K562 (cell line): ENCODE results near the gene DTNBP1. TPM values are rescaled to one million over a fixed set of nuclear protein-coding genes. Genes with fewer than 3 reads are reported as not detected.

Experiments used
- BHLHE40 ChIP-seq: IDR thresholded peaks from 2 replicates; pipeline ENCODE4 v1.6.1; 2011; ENCODE audit warnings: low read length, improper control_type of control experiment
- CEBPB ChIP-seq: fragments of 450-650 bp; IDR thresholded peaks from 2 replicates; pipeline ENCODE4 v1.6.1; 2016; ENCODE audit warnings: missing genetic modification characterization, missing compliant biosample characterization
- COPS2 ChIP-seq: fragments of 450-650 bp; conservative IDR thresholded peaks from 2 replicates; pipeline ENCODE4 v1.6.1; 2016; ENCODE audit warnings: mild to moderate bottlenecking, moderate library complexity
- EGR1 ChIP-seq: fragments of 450-650 bp; conservative IDR thresholded peaks from 2 replicates; pipeline ENCODE4 v1.6.1; 2017; ENCODE audit warnings: mild to moderate bottlenecking
- ELF1 ChIP-seq: fragments of 200-800 bp; sonication (Bioruptor generic); IDR thresholded peaks from 2 replicates; pipeline ENCODE4 v1.6.1; 2016; ENCODE audit warnings: missing genetic modification characterization, missing compliant biosample characterization
- ELK1 ChIP-seq: sonication (generic); formaldehyde crosslinking; IDR thresholded peaks from 2 replicates; pipeline ENCODE4 v1.8.1; 2022; ENCODE audit warnings: missing genetic modification reagents
- GTF2A2 ChIP-seq: IDR thresholded peaks from 2 replicates; pipeline ENCODE4 v1.6.1; 2016; ENCODE audit warnings: mild to moderate bottlenecking, missing genetic modification characterization, missing compliant biosample characterization
- HMGXB4 ChIP-seq: sonication (generic); formaldehyde crosslinking; IDR thresholded peaks from 2 replicates; pipeline ENCODE4 v1.8.1; 2023; ENCODE audit warnings: mild to moderate bottlenecking, missing genetic modification reagents
- KAT2B ChIP-seq: IDR thresholded peaks from one replicate; pipeline ENCODE4 v1.6.1; 2012; ENCODE audit warnings: low read depth, mild to moderate bottlenecking, control low read depth, inconsistent platforms, low read length, moderate library complexity
- NRF1 ChIP-seq, 2 experiments: fragments of 450-650 bp; IDR thresholded peaks in 1 of 2; conservative IDR thresholded peaks in 1 of 2; 2 replicates each; pipeline ENCODE4 v1.6.1; 2014; ENCODE audit warnings: mild to moderate bottlenecking in 2 of 2
- POLR2AphosphoS5 ChIP-seq: IDR thresholded peaks from 2 replicates; pipeline ENCODE4 v1.6.1; 2011; ENCODE audit warnings: mild to moderate bottlenecking, low read depth, low read length, moderate library complexity; ENCODE audit not compliant: control insufficient read depth, insufficient read depth
- REST ChIP-seq, 2 experiments: fragments of 450-650 bp; formaldehyde crosslinking in 1 of 2; IDR thresholded peaks; 2 replicates each; pipeline versions ENCODE4 v1.4.0 to v1.6.1; 2014 to 2020; ENCODE audit warnings: mild to moderate bottlenecking in 2 of 2, borderline replicate concordance in 1 of 2, low read depth in 1 of 2
- RUNX1 ChIP-seq: sonication (generic); IDR thresholded peaks from 2 replicates; pipeline ENCODE4 v1.6.1; 2016; ENCODE audit warnings: antibody characterized with exemption, low read depth
- SMARCC2 ChIP-seq: fragments of 450-650 bp; IDR thresholded peaks from 2 replicates; pipeline ENCODE4 v1.6.1; 2017; ENCODE audit warnings: antibody characterized with exemption, moderate library complexity, mild to moderate bottlenecking, low read depth
- SRSF7 ChIP-seq: fragments of 200-400 bp; formaldehyde crosslinking; optimal IDR thresholded peaks from 2 replicates; pipeline ENCODE3; 2017; ENCODE audit warnings: mild to moderate bottlenecking, low read depth, low read length
- ZNF436 ChIP-seq: fragments of 250-450, 450-650 bp; sonication (Bioruptor Pico); formaldehyde crosslinking; IDR thresholded peaks from 2 replicates; pipeline ENCODE4 v1.7.0; 2020; ENCODE audit warnings: mild to moderate bottlenecking
- ZNF445 ChIP-seq: fragments of 250-450 bp; sonication (Bioruptor Pico); IDR thresholded peaks from 2 replicates; pipeline ENCODE4 v1.4.0; 2020; ENCODE audit warnings: low read depth, mild to moderate bottlenecking, moderate library complexity
- ZSCAN32 ChIP-seq: fragments of 450-650 bp; formaldehyde crosslinking; IDR thresholded peaks from 2 replicates; pipeline ENCODE4 v1.4.0; 2020; ENCODE audit warnings: mild to moderate bottlenecking, moderate library complexity
- polyA plus RNA-seq, 8 experiments: library from polyadenylated mRNA; depleted of rRNA in 4 of 8; stranded (reverse) in 5 of 8; unstranded in 3 of 8; fragments of >200 nt; fragmentation: Nextera tagmentation in 2 of 8; fragmentation: Illumina TruSeq in 1 of 8; extraction: Ambion mirVana in 2 of 8; extraction: Trizol in 1 of 8; gene quantifications; 2 replicates each; pipeline versions ENCODE4 v1.2.1 to v1.2.3, GENCODE V29; 2011 to 2014; ENCODE audit warnings: inconsistent platforms in 1 of 8, missing spikeins in 1 of 8
- total RNA-seq, 7 experiments: library from RNA; depleted of rRNA in 6 of 7; stranded (reverse); fragments of >200 nt in 6 of 7; fragmentation: Illumina TruSeq in 2 of 7; extraction: Trizol in 2 of 7; gene quantifications; 2 replicates each; pipeline versions ENCODE4 v1.2.1 to v1.2.3, GENCODE V29; 2011 to 2021; ENCODE audit warnings: low replicate concordance in 1 of 7

The DTNBP1 gene
- total and polyA plus RNA-seq, 9 of the 15 experiments (the other 6 are each of a cell fraction or from before 2014, with no cell fraction given): 16.7 to 54.5 (median 21.4) TPM

GRCh38 chr6:15509335-15509933 lies 153.4 kb downstream of the DTNBP1 start (continued):
- TF ChIP-seq REST (IDR thresholded peaks at IDR 0.05; ENCODE audit: borderline replicate concordance) (peak; percentile 15; the same call in 1 of the 2 replicates), REST (CRISPR knock-in tag; IDR thresholded peaks at IDR 0.05; ENCODE audit: low read depth) (peak; percentile 46; the same call in 1 of the 2 replicates), RUNX1 (no peak), NRF1 (conservative IDR thresholded peaks at IDR 0.05 in 1 of 2, IDR thresholded peaks at IDR 0.05 in 1 of 2) (0 out of 4 replicates have a peak, but pooled peaks of 1 of the 2 experiments have one; percentile 25), POLR2AphosphoS5 (peak; percentile 44; the same call in 1 of the 2 replicates), ELF1 (tag) (peak; percentile 50), SMARCC2 (peak; percentile 58; the same call in 1 of the 2 replicates), CEBPB (tag) (no peak), ZNF436 (CRISPR knock-in tag) (no peak), KAT2B (no peak), ZNF445 (CRISPR knock-in tag) (no peak), GTF2A2 (no peak), EGR1 (peak; percentile 90), SRSF7 (no peak), ELK1 (no peak), BHLHE40 (no peak), COPS2 (no peak), ZSCAN32 (CRISPR knock-in tag) (no peak), HMGXB4 (CRISPR knock-in tag) (no peak)
